ENCODE data around the gene MSRB3.

The MSRB3 gene

GRCh38 chr12:65296508-65297265 is 18.2 kb downstream of the MSRB3 start:
- H3K27me3 ChIP-seq (ENCODE audit: low read depth, low read length) = no peaks in the 10 kb centered on the region
- no peak for TF ChIP-seq EZH2phosphoT487 (IDR thresholded peaks at IDR 0.05; ENCODE audit: low read depth)
- TF ChIP-seq, protein P1, sequence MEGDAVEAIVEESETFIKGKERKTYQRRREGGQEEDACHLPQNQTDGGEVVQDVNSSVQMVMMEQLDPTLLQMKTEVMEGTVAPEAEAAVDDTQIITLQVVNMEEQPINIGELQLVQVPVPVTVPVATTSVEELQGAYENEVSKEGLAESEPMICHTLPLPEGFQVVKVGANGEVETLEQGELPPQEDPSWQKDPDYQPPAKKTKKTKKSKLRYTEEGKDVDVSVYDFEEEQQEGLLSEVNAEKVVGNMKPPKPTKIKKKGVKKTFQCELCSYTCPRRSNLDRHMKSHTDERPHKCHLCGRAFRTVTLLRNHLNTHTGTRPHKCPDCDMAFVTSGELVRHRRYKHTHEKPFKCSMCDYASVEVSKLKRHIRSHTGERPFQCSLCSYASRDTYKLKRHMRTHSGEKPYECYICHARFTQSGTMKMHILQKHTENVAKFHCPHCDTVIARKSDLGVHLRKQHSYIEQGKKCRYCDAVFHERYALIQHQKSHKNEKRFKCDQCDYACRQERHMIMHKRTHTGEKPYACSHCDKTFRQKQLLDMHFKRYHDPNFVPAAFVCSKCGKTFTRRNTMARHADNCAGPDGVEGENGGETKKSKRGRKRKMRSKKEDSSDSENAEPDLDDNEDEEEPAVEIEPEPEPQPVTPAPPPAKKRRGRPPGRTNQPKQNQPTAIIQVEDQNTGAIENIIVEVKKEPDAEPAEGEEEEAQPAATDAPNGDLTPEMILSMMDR (IDR thresholded peaks at IDR 0.05; ENCODE audit: low read depth, low read length) = no peak
- H3K4me1 ChIP-seq (ENCODE audit: low read length) = peaks cover 22% of the 10 kb centered on the region
- H3K27ac ChIP-seq (ENCODE audit: low read length) = no peak overlapping the region
- H3K4me3 ChIP-seq (ENCODE audit: low read length) = no peak overlapping the region
- H3K4me2 ChIP-seq (ENCODE audit: low read length) = peak overlapping the region; percentile 34
- H3K9me3 ChIP-seq (ENCODE audit: insufficient read depth, low read length) = no peaks in the 10 kb centered on the region
- no peaks in the 10 kb centered on the region for H4K20me1 ChIP-seq (ENCODE audit: insufficient read depth, low read length)
- H2AFZ ChIP-seq (ENCODE audit: low read depth, low read length) = no peak overlapping the region
- no peaks in the 10 kb centered on the region for H3K79me2 ChIP-seq (ENCODE audit: low read length)
- no peaks in the 10 kb centered on the region for H3K36me3 ChIP-seq (replicated peaks; ENCODE audit: low read depth, low read length)
- H3K9ac ChIP-seq (ENCODE audit: low read length) = no peak overlapping the region

GRCh38 chr12:65300097-65300496 is 21.6 kb downstream of the MSRB3 start:
- Histone ChIP-seq H3K4me2 (ENCODE audit: low read length) (no peak overlapping the region), H2AFZ (ENCODE audit: low read depth, low read length) (no peak overlapping the region), H3K27me3 (ENCODE audit: low read depth, low read length) (peaks cover 5% of the 10 kb centered on the region; the same call in 1 of the 2 replicates), H3K27ac (ENCODE audit: low read length) (no peak overlapping the region), H3K4me3 (ENCODE audit: low read length) (no peak overlapping the region), H4K20me1 (ENCODE audit: insufficient read depth, low read length) (no peaks in the 10 kb centered on the region), H3K9me3 (ENCODE audit: insufficient read depth, low read length) (no peaks in the 10 kb centered on the region), H3K79me2 (ENCODE audit: low read length) (no peaks in the 10 kb centered on the region), H3K9ac (ENCODE audit: low read length) (no peak overlapping the region), H3K36me3 (replicated peaks; ENCODE audit: low read depth, low read length) (no peaks in the 10 kb centered on the region), H3K4me1 (ENCODE audit: low read length) (peaks cover 9% of the 10 kb centered on the region)
- TF ChIP-seq, protein P1 (IDR thresholded peaks at IDR 0.05; ENCODE audit: low read depth, low read length) = no peak
- no peak for TF ChIP-seq EZH2phosphoT487 (IDR thresholded peaks at IDR 0.05; ENCODE audit: low read depth)

- Histone ChIP-seq H3K79me2 (ENCODE audit: low read length) (no peaks in the 10 kb centered on the region), H3K27ac (ENCODE audit: low read length) (no peak overlapping the region), H3K9me3 (ENCODE audit: insufficient read depth, low read length) (no peaks in the 10 kb centered on the region), H3K27me3 (ENCODE audit: low read depth, low read length) (peaks cover 5% of the 10 kb centered on the region; the same call in 1 of the 2 replicates), H3K4me2 (ENCODE audit: low read length) (no peak overlapping the region), H2AFZ (ENCODE audit: low read depth, low read length) (no peak overlapping the region), H3K4me1 (ENCODE audit: low read length) (peaks cover 9% of the 10 kb centered on the region), H3K4me3 (ENCODE audit: low read length) (no peak overlapping the region), H3K9ac (ENCODE audit: low read length) (no peak overlapping the region), H3K36me3 (replicated peaks; ENCODE audit: low read depth, low read length) (no peaks in the 10 kb centered on the region), H4K20me1 (ENCODE audit: insufficient read depth, low read length) (no peaks in the 10 kb centered on the region)
- TF ChIP-seq, protein P1 (IDR thresholded peaks at IDR 0.05; ENCODE audit: low read depth, low read length) = no peak; the same call in 1 of the 2 replicates
- no peak for TF ChIP-seq EZH2phosphoT487 (IDR thresholded peaks at IDR 0.05; ENCODE audit: low read depth)
Observed at GRCh38 chr12:65300679-65301349, 22.3 kb downstream of the MSRB3 start.

GRCh38 chr12:65302891-65303290 is 24.4 kb downstream of the MSRB3 start:
- Histone ChIP-seq H3K27ac (ENCODE audit: low read length) (no peak overlapping the region), H3K4me1 (ENCODE audit: low read length) (peaks cover 5% of the 10 kb centered on the region; the same call in 1 of the 2 replicates), H2AFZ (ENCODE audit: low read depth, low read length) (no peak overlapping the region), H3K27me3 (ENCODE audit: low read depth, low read length) (peaks cover 5% of the 10 kb centered on the region; the same call in 1 of the 2 replicates), H3K4me3 (ENCODE audit: low read length) (no peak overlapping the region), H3K9me3 (ENCODE audit: insufficient read depth, low read length) (no peaks in the 10 kb centered on the region), H4K20me1 (ENCODE audit: insufficient read depth, low read length) (no peaks in the 10 kb centered on the region), H3K4me2 (ENCODE audit: low read length) (no peak overlapping the region), H3K9ac (ENCODE audit: low read length) (no peak overlapping the region), H3K36me3 (replicated peaks; ENCODE audit: low read depth, low read length) (no peaks in the 10 kb centered on the region), H3K79me2 (ENCODE audit: low read length) (no peaks in the 10 kb centered on the region)
- TF ChIP-seq EZH2phosphoT487 (IDR thresholded peaks at IDR 0.05; ENCODE audit: low read depth) = no peak
- TF ChIP-seq, protein P1 (IDR thresholded peaks at IDR 0.05; ENCODE audit: low read depth, low read length) = no peak
